ENCODE data around the gene SPPL2A. TPM values are rescaled to one million over a fixed set of nuclear protein-coding genes. Genes with fewer than 3 reads are reported as not detected.
A peak's percentile ranks its signal among the peaks of the same experiment; 100 is the strongest.

SPPL2A gene
- total and polyA plus RNA-seq, 2 of the 13 experiments (the other 11 are each of a cell fraction or from before 2014, with no cell fraction given) = 80.5 to 105 TPM

DNA sequence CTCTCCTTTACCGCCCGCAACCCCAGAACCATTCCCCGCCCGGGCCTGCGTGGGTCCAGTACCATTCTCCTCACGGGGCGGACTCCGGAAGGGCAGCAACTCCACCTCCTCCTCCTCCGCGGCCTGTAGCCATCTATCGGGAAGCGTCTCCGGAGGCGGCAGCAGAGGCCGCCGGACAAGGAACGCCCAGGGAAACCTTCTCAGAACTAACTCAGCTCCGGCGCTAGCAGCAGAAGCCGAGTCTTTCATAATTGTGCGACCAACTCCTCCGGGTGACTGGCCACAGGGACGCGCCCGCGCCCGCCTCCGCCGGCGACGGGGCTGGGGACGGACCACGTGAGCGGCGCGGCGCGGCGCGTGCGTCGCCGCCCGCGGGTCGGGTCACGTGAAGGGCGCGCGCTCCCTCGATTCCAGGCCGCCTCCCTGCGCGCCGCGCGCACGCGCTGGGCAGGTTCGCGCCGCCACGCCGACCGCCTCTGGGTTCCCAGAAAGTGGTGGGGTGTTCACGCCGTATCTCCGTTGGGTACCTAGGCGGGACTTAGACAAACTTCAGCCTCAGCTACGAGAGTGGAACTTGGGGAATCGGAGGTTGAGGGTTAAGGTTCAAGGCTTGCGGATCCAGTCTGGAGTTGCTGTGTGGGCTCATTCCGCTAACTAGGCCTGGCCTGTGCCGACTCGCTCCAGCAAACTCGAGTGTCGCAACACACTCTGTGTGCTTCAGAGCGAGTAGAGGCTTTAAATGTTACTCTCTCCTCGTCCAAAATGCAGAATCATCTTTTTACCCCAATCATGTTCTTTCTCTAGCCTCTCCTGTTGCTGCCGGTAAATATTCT lies 78.8 kb downstream of the SPPL2A start, which contains the start of gene TRPM7 (continued):
- TF ChIP-seq ELF4 (CRISPR knock-in tag; IDR thresholded peaks at IDR 0.05; ENCODE audit: borderline replicate concordance) = no peak
- 0 out of 2 replicates have a peak, but pooled peaks have one; percentile 26 for TF ChIP-seq ZNF253 (CRISPR knock-in tag; IDR thresholded peaks at IDR 0.05; ENCODE audit: borderline replicate concordance)
- TF ChIP-seq ZNF24 (IDR thresholded peaks at IDR 0.05) = no peak
- no peak; the same call in 1 of the 2 replicates for TF ChIP-seq MAF1 (CRISPR knock-in tag; IDR thresholded peaks at IDR 0.05; ENCODE audit: borderline replicate concordance)
- TF ChIP-seq, protein P1, sequence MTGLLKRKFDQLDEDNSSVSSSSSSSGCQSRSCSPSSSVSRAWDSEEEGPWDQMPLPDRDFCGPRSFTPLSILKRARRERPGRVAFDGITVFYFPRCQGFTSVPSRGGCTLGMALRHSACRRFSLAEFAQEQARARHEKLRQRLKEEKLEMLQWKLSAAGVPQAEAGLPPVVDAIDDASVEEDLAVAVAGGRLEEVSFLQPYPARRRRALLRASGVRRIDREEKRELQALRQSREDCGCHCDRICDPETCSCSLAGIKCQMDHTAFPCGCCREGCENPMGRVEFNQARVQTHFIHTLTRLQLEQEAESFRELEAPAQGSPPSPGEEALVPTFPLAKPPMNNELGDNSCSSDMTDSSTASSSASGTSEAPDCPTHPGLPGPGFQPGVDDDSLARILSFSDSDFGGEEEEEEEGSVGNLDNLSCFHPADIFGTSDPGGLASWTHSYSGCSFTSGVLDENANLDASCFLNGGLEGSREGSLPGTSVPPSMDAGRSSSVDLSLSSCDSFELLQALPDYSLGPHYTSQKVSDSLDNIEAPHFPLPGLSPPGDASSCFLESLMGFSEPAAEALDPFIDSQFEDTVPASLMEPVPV (CRISPR knock-in tag; IDR thresholded peaks at IDR 0.05) = no peak; the same call in 1 of the 2 replicates
- no peak for TF ChIP-seq SYNCRIP (IDR thresholded peaks at IDR 0.05; ENCODE audit: insufficient read depth, low read depth, low read length)
- TF ChIP-seq SOX13 (IDR thresholded peaks at IDR 0.05) = no peak
- peak in 1 of 2 experiments; percentile 24; a peak in 1 of 4 replicates for TF ChIP-seq SOX13 (CRISPR knock-in tag; conservative IDR thresholded peaks at IDR 0.05 in 1 of 2, IDR thresholded peaks at IDR 0.05 in 1 of 2)
- TF ChIP-seq SSRP1 (CRISPR knock-in tag; IDR thresholded peaks at IDR 0.05) = no peak
- no peak; the same call in 1 of the 2 replicates for TF ChIP-seq ZFP41 (CRISPR knock-in tag; IDR thresholded peaks at IDR 0.05; ENCODE audit: borderline replicate concordance)
- TF ChIP-seq TAF1 (CRISPR knock-in tag; IDR thresholded peaks at IDR 0.05) = peak; percentile 65
- TF ChIP-seq RXRB (CRISPR knock-in tag; IDR thresholded peaks at IDR 0.05; ENCODE audit: borderline replicate concordance) = no peak
- no peak for TF ChIP-seq SMYD3 (CRISPR knock-in tag; IDR thresholded peaks at IDR 0.05)
- TF ChIP-seq, protein P2, sequence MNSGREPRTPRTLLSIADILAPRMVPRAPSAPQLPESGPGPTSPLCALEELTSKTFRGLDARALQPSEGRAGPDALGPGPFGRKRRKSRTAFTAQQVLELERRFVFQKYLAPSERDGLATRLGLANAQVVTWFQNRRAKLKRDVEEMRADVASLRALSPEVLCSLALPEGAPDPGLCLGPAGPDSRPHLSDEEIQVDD (CRISPR knock-in tag; IDR thresholded peaks at IDR 0.05; ENCODE audit: borderline replicate concordance) = peak; percentile 76; the same call in 1 of the 2 replicates
- peak; percentile 80 for TF ChIP-seq MYC (CRISPR knock-in tag; IDR thresholded peaks at IDR 0.05; ENCODE audit: borderline replicate concordance)
- no peak for TF ChIP-seq ZNF570 (CRISPR knock-in tag; IDR thresholded peaks at IDR 0.05; ENCODE audit: borderline replicate concordance)
- 0 out of 2 replicates have a peak, but pooled peaks have one; percentile 52 for TF ChIP-seq ZNF670 (CRISPR knock-in tag; IDR thresholded peaks at IDR 0.05; ENCODE audit: borderline replicate concordance)
- TF ChIP-seq ZNF337 (CRISPR knock-in tag; IDR thresholded peaks at IDR 0.05; ENCODE audit: borderline replicate concordance, low read depth) = 0 out of 2 replicates have a peak, but pooled peaks have one; percentile 41
- no peak for TF ChIP-seq MATR3 (CRISPR knock-in tag; IDR thresholded peaks at IDR 0.05)
- TF ChIP-seq YEATS2 (CRISPR knock-in tag; IDR thresholded peaks at IDR 0.05; ENCODE audit: borderline replicate concordance) = peak; percentile 75; the same call in 1 of the 2 replicates
- TF ChIP-seq TBX2 (CRISPR knock-in tag; IDR thresholded peaks at IDR 0.05; ENCODE audit: borderline replicate concordance) = peak; percentile 55; the same call in 1 of the 2 replicates
- TF ChIP-seq ZNF44 (CRISPR knock-in tag; IDR thresholded peaks at IDR 0.05) = no peak
- no peak for TF ChIP-seq ZNF468 (CRISPR knock-in tag; IDR thresholded peaks at IDR 0.05)
- TF ChIP-seq ZNF3 (CRISPR knock-in tag; IDR thresholded peaks at IDR 0.05) = no peak
- TF ChIP-seq EZH2 (conservative IDR thresholded peaks at IDR 0.05; ENCODE audit: low read depth, low read length) = no peak
- no peak for TF ChIP-seq FOSL2 (CRISPR knock-in tag; IDR thresholded peaks at IDR 0.05)
- TF ChIP-seq FOXK2 (IDR thresholded peaks at IDR 0.05) = no peak
- no peak for TF ChIP-seq PRPF4 (IDR thresholded peaks at IDR 0.05; ENCODE audit: low read depth, low read length, poor library complexity, severe bottlenecking)
- TF ChIP-seq MIER2 (CRISPR knock-in tag; IDR thresholded peaks at IDR 0.05) = no peak; the same call in 1 of the 2 replicates
- TF ChIP-seq PHF8 (CRISPR knock-in tag; IDR thresholded peaks at IDR 0.05) = peak; percentile 98
- no peak for TF ChIP-seq SIX1 (CRISPR knock-in tag; IDR thresholded peaks at IDR 0.05; ENCODE audit: borderline replicate concordance)

All from HepG2 (cell line).